ENCODE measurements around the gene MAPK9.

- TF ChIP-seq CTCF (IDR thresholded peaks at IDR 0.05) = peak; percentile 89 to 96 (median 91)
- no peak for TF ChIP-seq POLR2A (IDR thresholded peaks at IDR 0.05)
These were observed 23.9 kb upstream of the MAPK9 start for GRCh38 chr5:180315762-180316212.

All from transverse colon (tissue), 3 donors.